ENCODE measurements around the gene EMILIN2.
"Not testable (repeated sequence)": the region's sequence is repeated elsewhere in the genome, so short reads cannot be mapped to it uniquely, and the experiment has no call there.

The EMILIN2 gene

DNA sequence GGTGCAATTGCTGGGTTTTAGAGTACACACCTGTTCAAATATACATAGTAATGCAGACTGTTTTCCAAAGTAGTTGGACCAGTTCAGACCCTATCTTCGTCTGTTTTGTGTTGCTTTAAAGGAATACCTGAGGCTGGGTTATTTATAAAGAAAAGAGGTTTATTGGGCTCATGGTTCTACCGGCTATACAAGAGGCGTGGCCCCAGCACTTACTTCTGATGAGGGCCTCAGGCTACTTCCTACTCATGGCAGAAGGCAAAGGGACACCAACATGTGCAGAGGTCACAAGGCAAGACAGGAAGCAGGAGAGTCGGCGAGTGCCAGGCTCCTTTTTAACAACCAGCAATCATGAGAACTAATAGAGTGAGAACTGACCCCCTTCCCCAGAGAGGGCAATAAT is 21.9 kb upstream of the EMILIN2 start:
- TF ChIP-seq CTCF (IDR thresholded peaks at IDR 0.05; ENCODE audit: low read depth, low read length) = no peak
- no peak for DNase-seq (ENCODE audit: low read depth, low spot score)
- in situ Hi-C loops (cut with HindIII; ENCODE audit: low sequenced_read_pairs) = no loop called here
- H3K4me3 ChIP-seq (ENCODE audit: low read depth, low read length) = no peak overlapping the region

DNA sequence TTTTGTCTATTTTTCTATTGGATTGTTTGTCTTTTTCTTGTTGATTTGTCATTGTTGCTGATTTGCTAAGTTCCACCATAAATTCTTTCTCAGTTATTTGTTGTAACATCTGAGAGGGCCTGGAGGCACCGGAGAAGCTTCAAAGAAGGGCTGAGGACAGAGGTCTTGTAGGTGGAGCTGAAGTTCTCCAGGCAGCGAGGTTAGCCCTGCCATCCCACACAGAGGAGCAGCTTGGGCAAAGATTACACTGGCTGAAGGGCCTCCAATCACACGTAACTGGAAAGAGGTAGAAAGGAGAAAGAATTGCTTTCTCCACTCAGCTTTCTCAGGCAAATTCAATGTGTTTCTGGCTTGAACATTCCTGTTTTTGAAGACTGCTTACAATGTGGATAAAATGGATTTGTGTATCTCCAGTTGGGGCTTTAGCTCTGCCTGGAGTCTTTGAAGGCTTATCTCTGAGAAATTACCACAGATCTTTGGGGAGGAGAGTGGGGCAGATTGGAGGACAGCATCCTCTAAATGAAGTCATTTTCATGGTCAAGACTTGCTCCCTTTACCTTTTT is 21.1 kb upstream of the EMILIN2 start:
- DNase-seq (ENCODE audit: low read depth, low spot score) = no peak
- in situ Hi-C loops (cut with HindIII; ENCODE audit: low sequenced_read_pairs) = no loop called here
- no peak for TF ChIP-seq CTCF (IDR thresholded peaks at IDR 0.05; ENCODE audit: low read depth, low read length)
- H3K4me3 ChIP-seq (ENCODE audit: low read depth, low read length) = no peak overlapping the region

- in situ Hi-C loops (cut with HindIII; ENCODE audit: low sequenced_read_pairs) = no loop called here
- no peak for DNase-seq (ENCODE audit: low read depth, low spot score)
These were observed 20.2 kb upstream of the EMILIN2 start for GRCh38 chr18:2826581-2826980.

GRCh38 chr18:2827061-2827460 is 19.7 kb upstream of the EMILIN2 start:
- in situ Hi-C loops (cut with HindIII; ENCODE audit: low sequenced_read_pairs) = no loop called here
- DNase-seq (ENCODE audit: low read depth, low spot score) = no peak
- H3K4me3 ChIP-seq (ENCODE audit: low read depth, low read length) = no peak overlapping the region
- TF ChIP-seq CTCF (IDR thresholded peaks at IDR 0.05; ENCODE audit: low read depth, low read length) = no peak

More at GRCh38 chr18:2826581-2826980, 20.2 kb upstream of the EMILIN2 start:
- no peak overlapping the region for H3K4me3 ChIP-seq (ENCODE audit: low read depth, low read length)
- no peak for TF ChIP-seq CTCF (IDR thresholded peaks at IDR 0.05; ENCODE audit: low read depth, low read length)

GRCh38 chr18:2836118-2836517 is 10.7 kb upstream of the EMILIN2 start:
- in situ Hi-C loops (cut with HindIII; ENCODE audit: low sequenced_read_pairs); H3K4me3 ChIP-seq (ENCODE audit: low read depth, low read length); DNase-seq (ENCODE audit: low read depth, low spot score): not testable (repeated sequence)

- in situ Hi-C loops (cut with HindIII; ENCODE audit: low sequenced_read_pairs); DNase-seq (ENCODE audit: low read depth, low spot score); H3K4me3 ChIP-seq (ENCODE audit: low read depth, low read length): not testable (repeated sequence)
These were observed 9.5 kb upstream of the EMILIN2 start for GRCh38 chr18:2837290-2837689.

DNA sequence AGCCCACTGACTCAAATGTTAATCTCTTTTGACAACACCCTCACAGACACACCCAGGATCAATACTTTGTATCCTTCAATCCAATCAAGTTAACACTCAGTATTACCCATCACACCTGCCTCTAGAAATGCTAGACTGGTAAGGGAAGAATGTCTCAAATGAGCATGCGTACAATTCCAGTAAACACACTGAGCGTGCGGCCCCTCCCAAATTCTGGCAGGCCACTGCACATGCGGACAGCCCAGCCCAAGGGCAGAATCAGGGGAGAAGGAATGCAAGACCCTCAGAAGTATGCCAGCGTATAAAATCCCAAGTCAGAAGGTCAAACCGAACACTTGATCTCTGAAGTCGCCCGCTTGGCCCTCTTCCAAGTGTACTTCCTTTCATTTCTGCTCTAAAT is 7.6 kb upstream of the EMILIN2 start:
- no peak overlapping the region for H3K4me3 ChIP-seq (ENCODE audit: low read depth, low read length)
- TF ChIP-seq CTCF (IDR thresholded peaks at IDR 0.05; ENCODE audit: low read depth, low read length) = no peak
- in situ Hi-C loops (cut with HindIII; ENCODE audit: low sequenced_read_pairs) = no loop called here
- no peak for DNase-seq (ENCODE audit: low read depth, low spot score)

- in situ Hi-C loops (cut with HindIII; ENCODE audit: low sequenced_read_pairs) = no loop called here
- DNase-seq (ENCODE audit: low read depth, low spot score) = no peak
- TF ChIP-seq CTCF (IDR thresholded peaks at IDR 0.05; ENCODE audit: low read depth, low read length) = no peak
- no peak overlapping the region for H3K4me3 ChIP-seq (ENCODE audit: low read depth, low read length)
These were observed 6.3 kb upstream of the EMILIN2 start for GRCh38 chr18:2840521-2840920.
